Activated naive CD8-positive, alpha-beta T cell treated with anti-CD3 and anti-CD28 coated beads, Interleukin-2, amount 50 U/mL, for 24 hours (primary cell): ENCODE results near the gene CUEDC2.
"Not testable (repeated sequence)": the region's sequence is repeated elsewhere in the genome, so short reads cannot be mapped to it uniquely, and the experiment has no call there.

ENCODE experiments used
- ATAC-seq: fragments of 150-1000 bp; cut with Tn5 transposase; one replicate; pipeline ENCODE4 v1.10.0; 2021
- DNase-seq: peaks from one replicate; pipeline ENCODE4 v3.0.0; 2021
- H3K27ac Mint-ChIP-seq: one replicate; pipeline ENCODE4 v1.8.0; 2021; ENCODE audit warnings: mild to moderate bottlenecking, mixed read lengths
- H3K27me3 Mint-ChIP-seq: one replicate; pipeline ENCODE4 v1.8.0; 2021; ENCODE audit warnings: mixed read lengths
- H3K36me3 Mint-ChIP-seq: one replicate; pipeline ENCODE4 v1.8.0; 2021; ENCODE audit warnings: low read depth, mixed read lengths
- H3K4me1 Mint-ChIP-seq: one replicate; pipeline ENCODE4 v1.8.0; 2021; ENCODE audit warnings: mixed read lengths
- H3K4me3 Mint-ChIP-seq: one replicate; pipeline ENCODE4 v1.8.0; 2021; ENCODE audit warnings: mild to moderate bottlenecking, moderate library complexity, mixed read lengths
- H3K9me3 Mint-ChIP-seq: one replicate; pipeline ENCODE4 v1.8.0; 2021; ENCODE audit warnings: mixed read lengths

Gene CUEDC2

GRCh38 chr10:102461187-102462054 is 29.0 kb upstream of the CUEDC2 start:
- Mint-ChIP-seq H3K9me3 (no peaks in the 10 kb centered on the region), H3K36me3 (no peaks in the 10 kb centered on the region), H3K4me3 (peak overlapping the region; percentile 88), H3K27me3 (peaks cover 2% of the 10 kb centered on the region), H3K4me1 (peaks cover 37% of the 10 kb centered on the region), H3K27ac (peak overlapping the region; percentile 81)
- ATAC-seq (peak; percentile 93), DNase-seq (peak; percentile 97)

- Mint-ChIP-seq H3K27ac (peak overlapping the region; percentile 81), H3K4me1 (peaks cover 37% of the 10 kb centered on the region), H3K27me3 (peaks cover 2% of the 10 kb centered on the region), H3K9me3 (no peaks in the 10 kb centered on the region), H3K4me3 (peak overlapping the region; percentile 88), H3K36me3 (no peaks in the 10 kb centered on the region)
- DNase-seq (no peak), ATAC-seq (peak; percentile 22)
Measured at GRCh38 chr10:102460836-102461186, 28.4 kb upstream of the CUEDC2 start.

GRCh38 chr10:102458656-102459055 is 26.3 kb upstream of the CUEDC2 start:
- peaks cover 2% of the 10 kb centered on the region for H3K27me3 Mint-ChIP-seq
- H3K4me1 Mint-ChIP-seq, result peaks cover 40% of the 10 kb centered on the region
- H3K27ac Mint-ChIP-seq, result no peak overlapping the region
- no peak for ATAC-seq
- no peak overlapping the region for H3K4me3 Mint-ChIP-seq
- H3K9me3 Mint-ChIP-seq, result no peaks in the 10 kb centered on the region
- peaks cover 6% of the 10 kb centered on the region for H3K36me3 Mint-ChIP-seq
- no peak for DNase-seq

GRCh38 chr10:102457591-102458150 is 25.3 kb upstream of the CUEDC2 start:
- DNase-seq (no peak), ATAC-seq (no peak)
- no peak overlapping the region for H3K4me3 Mint-ChIP-seq
- no peak overlapping the region for H3K27ac Mint-ChIP-seq
- peaks cover 40% of the 10 kb centered on the region for H3K4me1 Mint-ChIP-seq
- H3K36me3 Mint-ChIP-seq, result peaks cover 13% of the 10 kb centered on the region
- no peaks in the 10 kb centered on the region for H3K9me3 Mint-ChIP-seq
- H3K27me3 Mint-ChIP-seq, result peaks cover 2% of the 10 kb centered on the region

DNA sequence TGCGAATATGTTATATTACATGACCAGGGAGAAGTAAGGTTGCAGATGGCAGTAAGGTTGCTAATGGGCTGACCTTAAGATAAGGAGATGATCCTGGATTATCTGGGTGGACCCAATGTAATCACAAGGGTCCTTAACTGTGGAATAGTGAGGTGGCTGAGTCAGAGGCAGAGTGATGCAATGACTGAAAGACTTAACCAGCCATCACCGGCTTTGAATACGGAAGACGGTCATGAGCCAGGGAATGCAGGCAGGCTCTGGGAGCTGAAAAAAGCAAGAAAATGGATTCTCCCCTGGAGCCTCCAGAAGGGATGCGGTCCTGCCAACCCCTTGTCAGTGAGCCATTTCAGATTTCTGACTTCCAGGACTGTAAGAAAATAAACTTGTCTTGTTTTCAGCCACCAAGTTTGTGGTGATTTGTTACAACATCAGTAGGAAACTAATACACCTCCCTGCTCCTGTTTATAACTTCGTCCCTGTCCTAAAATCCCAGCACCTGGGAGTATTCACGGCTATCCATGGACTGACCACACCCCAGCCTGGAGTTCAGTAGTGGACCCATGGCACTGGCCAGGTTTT is 23.6 kb upstream of the CUEDC2 start:
- DNase-seq, result no peak
- peak overlapping the region; percentile 74 for H3K27ac Mint-ChIP-seq
- no peaks in the 10 kb centered on the region for H3K27me3 Mint-ChIP-seq

GRCh38 chr10:102454662-102455487 is 22.5 kb upstream of the CUEDC2 start:
- H3K9me3 Mint-ChIP-seq, H3K4me3 Mint-ChIP-seq, ATAC-seq, DNase-seq, H3K27me3 Mint-ChIP-seq: not testable (repeated sequence)
- H3K4me1 Mint-ChIP-seq, result peaks cover 33% of the 10 kb centered on the region
- peaks cover 25% of the 10 kb centered on the region for H3K36me3 Mint-ChIP-seq
- H3K27ac Mint-ChIP-seq, result peak overlapping the region; percentile 59

More for the DNA sequence above, 23.6 kb upstream of the CUEDC2 start:
- Mint-ChIP-seq H3K4me1 (peaks cover 38% of the 10 kb centered on the region), H3K9me3 (no peaks in the 10 kb centered on the region), H3K36me3 (peaks cover 25% of the 10 kb centered on the region), H3K4me3 (no peak overlapping the region)
- no peak for ATAC-seq

DNA sequence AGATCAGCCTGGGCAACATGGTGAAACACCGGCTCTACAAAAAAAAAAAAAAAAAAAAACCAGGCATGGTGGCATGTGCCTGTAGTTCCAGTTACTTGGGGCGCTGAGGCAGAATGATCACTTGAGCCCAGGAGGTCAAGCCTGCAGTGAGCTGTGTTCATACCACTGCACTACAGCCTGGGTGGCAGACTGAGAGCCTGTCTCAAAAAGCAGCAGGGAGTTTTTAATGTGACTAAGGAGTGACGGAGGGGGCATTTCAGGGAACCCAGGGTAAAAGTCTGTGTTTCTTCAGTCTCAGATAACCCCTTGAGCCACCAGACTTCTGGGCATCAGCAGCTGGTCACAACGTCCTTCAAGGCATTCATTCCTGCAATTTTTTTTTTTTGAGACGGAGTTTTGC is 21.1 kb upstream of the CUEDC2 start:
- Mint-ChIP-seq H3K4me1 (peaks cover 43% of the 10 kb centered on the region), H3K4me3 (no peak overlapping the region), H3K27me3 (no peaks in the 10 kb centered on the region), H3K9me3 (no peaks in the 10 kb centered on the region), H3K27ac (peak overlapping the region; percentile 96), H3K36me3 (peaks cover 25% of the 10 kb centered on the region)
- no peak for DNase-seq
- no peak for ATAC-seq

GRCh38 chr10:102452672-102453340 is 20.4 kb upstream of the CUEDC2 start:
- Mint-ChIP-seq H3K36me3 (peaks cover 25% of the 10 kb centered on the region), H3K9me3 (no peaks in the 10 kb centered on the region), H3K4me1 (peaks cover 45% of the 10 kb centered on the region), H3K27me3 (no peaks in the 10 kb centered on the region), H3K27ac (peak overlapping the region; percentile 96), H3K4me3 (peak overlapping the region; percentile 90)
- peak; percentile 80 for DNase-seq
- ATAC-seq, result peak; percentile 80

DNA sequence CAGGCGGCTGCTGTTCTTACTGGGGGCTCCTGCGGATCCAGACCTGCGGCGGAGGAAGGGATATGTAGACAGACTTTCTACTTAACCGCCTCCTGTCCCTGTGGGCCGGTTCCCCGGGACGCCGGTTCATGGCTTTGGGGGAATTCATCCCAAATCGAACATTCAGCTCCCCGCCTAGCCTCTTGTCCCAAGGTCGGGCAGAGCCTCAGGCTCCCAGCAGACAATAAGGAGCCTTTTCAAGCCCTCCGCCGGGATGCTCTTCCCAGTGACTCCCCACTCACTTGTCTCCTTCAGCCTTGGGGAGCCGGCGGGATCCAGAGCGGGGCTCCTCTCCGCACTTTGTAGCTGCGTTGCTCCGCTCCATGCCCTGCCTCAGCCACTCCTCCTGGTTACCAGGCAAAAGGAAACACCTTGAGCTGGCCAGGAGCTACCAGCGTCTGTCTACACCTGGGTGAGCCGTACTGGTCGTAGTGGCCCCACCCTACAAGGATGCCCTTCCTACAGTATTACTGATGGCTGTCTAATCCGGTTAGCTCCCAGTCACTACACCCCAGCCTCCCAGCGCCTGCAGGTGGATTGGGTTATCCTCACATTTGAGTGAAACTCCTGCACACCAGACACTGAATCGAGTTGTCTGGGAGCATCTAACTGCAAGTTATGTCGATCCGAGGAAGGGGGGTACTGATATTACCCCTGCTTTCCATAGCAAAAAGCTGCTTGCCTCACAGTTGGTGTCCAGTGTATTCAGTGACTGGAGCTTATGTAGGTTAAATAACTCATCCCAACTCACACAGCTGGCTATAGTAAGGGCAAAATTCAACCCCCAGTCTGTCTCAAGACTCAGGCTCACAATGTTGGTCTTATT is 19.0 kb upstream of the CUEDC2 start, which contains the start of gene C10orf95:
Gene C10orf95 (minus strand): TSS at position 439 of the 865 bp plus-strand sequence. CDS start 450 bp downstream, outside the sequence.
- no peak for ATAC-seq
- peaks cover 45% of the 10 kb centered on the region for H3K4me1 Mint-ChIP-seq
- H3K36me3 Mint-ChIP-seq, result peaks cover 25% of the 10 kb centered on the region
- peak; percentile 19 for DNase-seq
- peak within 1 kb of the TSS; percentile 92 for H3K4me3 Mint-ChIP-seq
- H3K27ac Mint-ChIP-seq, result peak within 1 kb of the TSS; percentile 96
- H3K9me3 Mint-ChIP-seq, result no peaks in the 10 kb centered on the region
- H3K27me3 Mint-ChIP-seq, result no peaks in the 10 kb centered on the region

- ATAC-seq (peak; percentile 70), DNase-seq (peak; percentile 86)
- peaks cover 45% of the 10 kb centered on the region for H3K4me1 Mint-ChIP-seq
- H3K27ac Mint-ChIP-seq, result peak overlapping the region; percentile 89
- H3K4me3 Mint-ChIP-seq, result peak overlapping the region; percentile 92
- H3K36me3 Mint-ChIP-seq, result peaks cover 25% of the 10 kb centered on the region
- no peaks in the 10 kb centered on the region for H3K9me3 Mint-ChIP-seq
- no peaks in the 10 kb centered on the region for H3K27me3 Mint-ChIP-seq
Measured at GRCh38 chr10:102450374-102451104, 18.2 kb upstream of the CUEDC2 start.

GRCh38 chr10:102450124-102450373 is 17.7 kb upstream of the CUEDC2 start:
- H3K27me3 Mint-ChIP-seq, result no peaks in the 10 kb centered on the region
- ATAC-seq (no peak), DNase-seq (no peak)
- peak overlapping the region; percentile 92 for H3K4me3 Mint-ChIP-seq
- no peaks in the 10 kb centered on the region for H3K9me3 Mint-ChIP-seq
- H3K27ac Mint-ChIP-seq, result peak overlapping the region; percentile 89
- peaks cover 23% of the 10 kb centered on the region for H3K36me3 Mint-ChIP-seq
- peaks cover 45% of the 10 kb centered on the region for H3K4me1 Mint-ChIP-seq

DNA sequence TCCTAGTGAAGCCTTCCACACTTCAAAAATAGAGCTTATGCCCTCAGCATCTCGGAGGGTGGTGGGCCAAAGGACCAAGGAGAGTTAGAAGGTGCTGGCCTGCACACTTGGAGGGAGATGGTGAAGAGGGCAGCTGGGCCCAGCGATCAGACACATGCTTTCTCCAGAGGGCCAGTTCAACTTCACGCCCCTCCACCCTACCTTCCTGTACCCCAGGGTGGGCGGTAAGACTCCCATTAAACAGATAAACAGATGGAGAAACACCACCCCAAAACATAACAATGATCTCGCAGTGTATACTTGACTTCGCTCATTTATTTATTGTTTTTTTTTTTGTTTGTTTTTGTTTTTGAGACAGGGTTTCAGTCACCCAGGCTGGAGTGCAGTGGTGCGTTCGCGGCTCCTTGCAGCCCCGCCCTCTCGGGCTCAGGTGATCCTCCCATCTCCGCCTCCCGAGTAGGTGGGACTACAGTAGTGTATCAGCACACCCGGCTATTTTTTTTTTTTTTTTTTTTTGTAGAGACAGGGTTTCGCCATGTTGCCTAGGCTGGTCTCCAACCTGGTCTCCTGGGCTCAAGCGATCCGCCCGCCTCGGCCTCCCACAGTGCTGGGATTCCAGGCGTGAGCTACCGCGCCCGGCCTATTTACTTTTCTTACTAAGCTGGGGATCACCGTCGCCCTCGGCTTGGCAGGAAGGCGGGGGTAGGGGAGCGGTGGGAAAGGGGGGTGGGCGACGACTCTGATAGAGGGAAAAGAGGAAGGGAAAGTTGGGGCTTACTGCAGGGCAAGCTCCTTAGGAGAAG is 17.1 kb upstream of the CUEDC2 start:
- no peaks in the 10 kb centered on the region for H3K9me3 Mint-ChIP-seq
- H3K4me1 Mint-ChIP-seq, result peaks cover 43% of the 10 kb centered on the region
- ATAC-seq (peak; percentile 53), DNase-seq (peak; percentile 82)
- H3K36me3 Mint-ChIP-seq, result peaks cover 23% of the 10 kb centered on the region
- H3K4me3 Mint-ChIP-seq, result peak overlapping the region; percentile 92
- H3K27me3 Mint-ChIP-seq, result no peaks in the 10 kb centered on the region
- peak overlapping the region; percentile 89 for H3K27ac Mint-ChIP-seq
